Measurements from ENCODE around the gene ZNF683.

- TF ChIP-seq CTCF (IDR thresholded peaks at IDR 0.05; ENCODE audit: low read depth, low read length, missing input control) (no peak), ZBTB33 (IDR thresholded peaks at IDR 0.05) (no peak), GABPA (IDR thresholded peaks at IDR 0.05 in 1 of 2, conservative IDR thresholded peaks at IDR 0.05 in 1 of 2) (no peak), TAF1 (conservative IDR thresholded peaks at IDR 0.05) (no peak), ATF3 (IDR thresholded peaks at IDR 0.05) (no peak), RXRA (IDR thresholded peaks at IDR 0.05) (no peak), MAX (IDR thresholded peaks at IDR 0.05) (no peak)
These were observed 16.4 kb upstream of the ZNF683 start for GRCh38 chr1:26388791-26389445.

All from liver (tissue), 3 donors.